ENCODE results near the gene OR6C75. TPM values are rescaled to one million over a fixed set of nuclear protein-coding genes. Genes with fewer than 3 reads are reported as not detected.
"Not testable (repeated sequence)": the region's sequence is repeated elsewhere in the genome, so short reads cannot be mapped to it uniquely, and the experiment has no call there.

OR6C75 gene
- total RNA-seq, 4 donors from 2014 or later: not detected

GRCh38 chr12:55392032-55392795 lies 29.4 kb downstream of the OR6C75 start:
- no peak for DNase-seq
- H3K27ac ChIP-seq: no peak overlapping the region
- no peaks in the 10 kb centered on the region for H3K4me1 ChIP-seq
- TF ChIP-seq POLR2A (IDR thresholded peaks at IDR 0.05): no peak
- no peak for TF ChIP-seq EP300 (IDR thresholded peaks at IDR 0.05; ENCODE audit: low read depth)
- TF ChIP-seq POLR2AphosphoS5 (IDR thresholded peaks at IDR 0.05): no peak
- no peaks in the 10 kb centered on the region for H3K9me3 ChIP-seq
- in situ Hi-C loops (cut with MboI; ENCODE audit: low pct_ligation_motif_present in 1 of 4, low pct_unique_long_range_greater_than_20kb in 1 of 4, low sequenced_read_pairs in 3 of 4): no loop called here
- no peak overlapping the region for H3K4me3 ChIP-seq
- WGBS, 2 donors (ENCODE audit: low coverage in 1 of 2): 44 to 90% methylated on average over 2 to 22 of the region's 23 CpGs
- H3K27me3 ChIP-seq: no peaks in the 10 kb centered on the region
- H3K36me3 ChIP-seq: no peaks in the 10 kb centered on the region
- intact Hi-C loops (cut with DNase I; ENCODE audit: low total_unique reads): no loop called here

GRCh38 chr12:55396326-55396725 lies 33.6 kb downstream of the OR6C75 start:
- no peak overlapping the region for H3K4me3 ChIP-seq
- no peak for TF ChIP-seq POLR2A (IDR thresholded peaks at IDR 0.05)
- TF ChIP-seq EP300 (IDR thresholded peaks at IDR 0.05; ENCODE audit: low read depth): no peak
- no peak for TF ChIP-seq POLR2AphosphoS5 (IDR thresholded peaks at IDR 0.05)
- no peak for TF ChIP-seq CTCF (IDR thresholded peaks at IDR 0.05)
- H3K9me3 ChIP-seq: no peaks in the 10 kb centered on the region
- no peaks in the 10 kb centered on the region for H3K36me3 ChIP-seq
- H3K27ac ChIP-seq: no peak overlapping the region
- no peak for DNase-seq
- H3K4me1 ChIP-seq: no peaks in the 10 kb centered on the region
- in situ Hi-C loops (cut with MboI; ENCODE audit: low pct_ligation_motif_present in 1 of 4, low pct_unique_long_range_greater_than_20kb in 1 of 4, low sequenced_read_pairs in 3 of 4) (no loop called here), intact Hi-C loops (cut with DNase I; ENCODE audit: low total_unique reads) (no loop called here)
- H3K27me3 ChIP-seq: peaks cover 4% of the 10 kb centered on the region
- 75 to 80% methylated on average over 1 of the region's 1 CpG for WGBS, 2 donors (ENCODE audit: low coverage in 1 of 2)

- WGBS, 2 donors (ENCODE audit: low coverage in 1 of 2): 93 to 100% methylated on average over 1 of the region's 1 CpG
- no peaks in the 10 kb centered on the region for H3K4me1 ChIP-seq
- no peak for TF ChIP-seq CTCF (IDR thresholded peaks at IDR 0.05)
- TF ChIP-seq POLR2AphosphoS5 (IDR thresholded peaks at IDR 0.05): no peak
- no peak for TF ChIP-seq EP300 (IDR thresholded peaks at IDR 0.05; ENCODE audit: low read depth)
- TF ChIP-seq POLR2A (IDR thresholded peaks at IDR 0.05): no peak
- intact Hi-C loops (cut with DNase I; ENCODE audit: low total_unique reads): no loop called here
- H3K9me3 ChIP-seq: no peaks in the 10 kb centered on the region
- no peaks in the 10 kb centered on the region for H3K36me3 ChIP-seq
- in situ Hi-C loops (cut with MboI; ENCODE audit: low pct_ligation_motif_present in 1 of 4, low pct_unique_long_range_greater_than_20kb in 1 of 4, low sequenced_read_pairs in 3 of 4): no loop called here
- H3K4me3 ChIP-seq: no peak within 1 kb of the TSS
- H3K27ac ChIP-seq: no peak within 1 kb of the TSS
- DNase-seq: no peak
- H3K27me3 ChIP-seq: peaks cover 4% of the 10 kb centered on the region
These were observed 37.5 kb downstream of the OR6C75 start, which contains the start of gene OR6C65 for GRCh38 chr12:55400229-55400628. Gene OR6C65, plus strand, starts transcription at chr12:55400529. Its CDS starts 0 bp downstream, at chr12:55400529.

GRCh38 chr12:55407866-55408265 lies 45.1 kb downstream of the OR6C75 start:
- Histone ChIP-seq H3K27me3 (no peaks in the 10 kb centered on the region), H3K4me1 (no peaks in the 10 kb centered on the region), H3K27ac (no peak overlapping the region), H3K4me3 (no peak overlapping the region), H3K36me3 (no peaks in the 10 kb centered on the region), H3K9me3 (no peaks in the 10 kb centered on the region)
- intact Hi-C loops (cut with DNase I; ENCODE audit: low total_unique reads): no loop called here
- DNase-seq: no peak
- in situ Hi-C loops (cut with MboI; ENCODE audit: low pct_ligation_motif_present in 1 of 4, low pct_unique_long_range_greater_than_20kb in 1 of 4, low sequenced_read_pairs in 3 of 4): no loop called here
- WGBS, 2 donors (ENCODE audit: low coverage in 1 of 2): 67 to 72% methylated on average over 1 of the region's 1 CpG
- TF ChIP-seq CTCF (IDR thresholded peaks at IDR 0.05) (no peak), EP300 (IDR thresholded peaks at IDR 0.05; ENCODE audit: low read depth) (no peak), POLR2A (IDR thresholded peaks at IDR 0.05) (no peak), POLR2AphosphoS5 (IDR thresholded peaks at IDR 0.05) (no peak)

- H3K27ac ChIP-seq; in situ Hi-C loops (cut with MboI; ENCODE audit: low pct_ligation_motif_present in 1 of 4, low pct_unique_long_range_greater_than_20kb in 1 of 4, low sequenced_read_pairs in 3 of 4); H3K9me3 ChIP-seq; H3K27me3 ChIP-seq; intact Hi-C loops (cut with DNase I; ENCODE audit: low total_unique reads); H3K4me1 ChIP-seq; H3K36me3 ChIP-seq; DNase-seq; H3K4me3 ChIP-seq: not testable (repeated sequence)
- WGBS, 2 donors (ENCODE audit: low coverage in 1 of 2): 78 to 94% methylated on average over 1 of the region's 1 CpG
These were observed 46.4 kb downstream of the OR6C75 start for GRCh38 chr12:55409133-55409532.

- in situ Hi-C loops (cut with MboI; ENCODE audit: low pct_ligation_motif_present in 1 of 4, low pct_unique_long_range_greater_than_20kb in 1 of 4, low sequenced_read_pairs in 3 of 4); H3K4me3 ChIP-seq; H3K27ac ChIP-seq; intact Hi-C loops (cut with DNase I; ENCODE audit: low total_unique reads); H3K9me3 ChIP-seq; H3K4me1 ChIP-seq; DNase-seq; H3K27me3 ChIP-seq; H3K36me3 ChIP-seq: not testable (repeated sequence)
- WGBS, 2 donors (ENCODE audit: low coverage in 1 of 2): 96 to 100% methylated on average over 7 to 15 of the region's 15 CpGs
These were observed 49.4 kb downstream of the OR6C75 start for GRCh38 chr12:55412138-55412537.

- intact Hi-C loops (cut with DNase I; ENCODE audit: low total_unique reads); H3K4me3 ChIP-seq; H3K9me3 ChIP-seq; H3K4me1 ChIP-seq; DNase-seq; H3K27me3 ChIP-seq; H3K36me3 ChIP-seq; in situ Hi-C loops (cut with MboI; ENCODE audit: low pct_ligation_motif_present in 1 of 4, low pct_unique_long_range_greater_than_20kb in 1 of 4, low sequenced_read_pairs in 3 of 4); H3K27ac ChIP-seq: not testable (repeated sequence)
- WGBS, 2 donors (ENCODE audit: low coverage in 1 of 2): 83% methylated on average over 5 of the region's 6 CpGs; no CpG with 5 or more reads in 1 of the 2 donors
These were observed 51.0 kb downstream of the OR6C75 start for GRCh38 chr12:55413498-55414388.

Measured in transverse colon (tissue), 4 donors.